Erythroblast (primary cell): ENCODE measurements around the gene MACROD2.

ENCODE experiments used
- GATA1 ChIP-seq: IDR thresholded peaks from 2 replicates; pipeline ENCODE4 v1.6.1; 2011; ENCODE audit warnings: low read depth, mild to moderate bottlenecking, control low read depth, low read length, moderate library complexity
- POLR2A ChIP-seq: IDR thresholded peaks from 2 replicates; pipeline ENCODE4 v1.6.1; 2011; ENCODE audit warnings: mild to moderate bottlenecking, low read length

DNA sequence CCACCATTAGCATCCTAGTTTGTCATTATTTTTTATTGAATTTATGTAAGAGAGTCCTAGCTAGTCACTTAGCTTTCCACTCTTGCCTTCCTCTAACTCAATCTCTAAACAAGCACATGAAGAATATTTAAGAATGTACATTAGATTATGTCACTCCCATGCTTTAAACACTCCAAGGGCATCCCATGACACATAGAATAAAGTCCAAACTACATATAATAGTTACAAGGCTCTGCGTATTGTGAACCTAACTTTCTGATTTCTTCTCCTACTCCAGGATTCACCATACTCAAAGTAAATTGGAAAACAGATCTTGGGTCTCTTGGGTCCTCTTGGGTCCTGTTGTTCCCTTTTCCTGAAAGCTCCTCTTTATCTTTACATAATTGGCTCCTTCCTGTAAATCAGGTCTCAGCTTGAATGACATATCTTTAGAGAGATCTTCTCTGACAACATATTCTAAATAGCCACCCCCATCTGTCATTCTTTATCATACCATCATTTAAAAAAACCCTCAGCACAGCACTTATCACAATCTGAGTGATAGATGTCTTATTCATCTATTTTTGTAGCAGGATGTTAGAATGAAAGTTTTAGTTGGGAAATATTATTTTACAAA lies 1384.5 kb downstream of the MACROD2 start:
- TF ChIP-seq POLR2A = no peak
- no peak for TF ChIP-seq GATA1
